HG02885 (cell line): ENCODE measurements around the gene ENAH.
A peak's percentile ranks its signal among the peaks of the same experiment; 100 is the strongest.
"Not testable (repeated sequence)": the region's sequence is repeated elsewhere in the genome, so short reads cannot be mapped to it uniquely, and the experiment has no call there.

Source experiments
- ATAC-seq: cut with Tn5 transposase; IDR thresholded peaks from one replicate; pipeline ENCODE4 v1.9.1; 2021; ENCODE audit warnings: mild to moderate bottlenecking; ENCODE audit not compliant: unreplicated experiment, poor library complexity

The ENAH gene

DNA sequence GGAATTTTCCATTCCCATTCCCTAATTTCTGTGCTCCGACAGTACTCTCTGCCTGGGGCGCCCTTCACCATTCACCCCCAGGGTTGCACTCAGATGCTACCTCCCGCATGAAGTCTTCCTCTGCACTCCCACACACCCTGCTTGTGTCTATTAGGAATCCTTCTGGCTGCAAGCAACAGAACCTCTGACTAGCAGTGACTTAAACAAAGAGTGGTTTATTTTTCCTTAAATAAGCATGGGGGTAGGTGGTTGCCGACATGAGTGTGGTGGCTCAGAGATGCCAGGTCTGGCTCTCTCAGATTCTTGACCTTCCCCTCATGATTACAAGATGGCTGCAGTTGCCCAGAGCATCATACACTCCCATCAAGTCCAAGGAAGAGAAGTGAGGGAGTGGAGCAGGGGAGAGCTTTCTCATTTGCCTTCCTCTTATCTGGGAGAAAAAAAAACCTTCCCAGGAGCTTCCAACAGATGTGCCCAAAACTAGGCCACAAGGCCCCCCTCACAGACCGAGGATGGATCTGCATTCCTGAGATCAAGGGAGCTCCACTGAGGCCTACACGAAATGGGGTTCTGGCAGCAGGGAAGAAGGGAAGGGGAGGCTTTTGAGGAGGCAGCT lies 175.5 kb downstream of the ENAH start:
- no peak for ATAC-seq

DNA sequence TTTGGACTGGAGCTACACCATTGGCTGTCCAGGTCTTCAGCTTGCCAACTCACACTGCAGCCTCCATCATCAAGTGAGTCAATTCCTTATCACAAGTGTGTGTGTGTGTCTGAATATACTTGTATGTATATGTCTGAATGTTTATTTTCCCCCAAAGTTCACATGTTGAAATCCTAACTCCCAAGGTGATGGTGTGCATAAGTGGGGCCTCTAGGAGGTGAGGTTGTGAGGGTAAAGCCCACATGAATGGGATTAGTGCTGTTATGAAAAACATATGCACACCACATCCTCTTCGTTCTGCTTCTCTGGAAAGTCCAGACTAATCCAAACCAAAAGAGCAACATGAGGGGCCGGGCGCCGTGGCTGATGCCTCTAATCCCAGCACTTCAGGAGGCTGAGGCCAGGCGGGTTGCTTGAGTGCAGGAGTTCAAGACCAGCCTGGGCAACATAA lies 176.4 kb downstream of the ENAH start:
- ATAC-seq = no peak

- ATAC-seq = no peak
These were observed 176.8 kb downstream of the ENAH start for GRCh38 chr1:225476100-225476511.

DNA sequence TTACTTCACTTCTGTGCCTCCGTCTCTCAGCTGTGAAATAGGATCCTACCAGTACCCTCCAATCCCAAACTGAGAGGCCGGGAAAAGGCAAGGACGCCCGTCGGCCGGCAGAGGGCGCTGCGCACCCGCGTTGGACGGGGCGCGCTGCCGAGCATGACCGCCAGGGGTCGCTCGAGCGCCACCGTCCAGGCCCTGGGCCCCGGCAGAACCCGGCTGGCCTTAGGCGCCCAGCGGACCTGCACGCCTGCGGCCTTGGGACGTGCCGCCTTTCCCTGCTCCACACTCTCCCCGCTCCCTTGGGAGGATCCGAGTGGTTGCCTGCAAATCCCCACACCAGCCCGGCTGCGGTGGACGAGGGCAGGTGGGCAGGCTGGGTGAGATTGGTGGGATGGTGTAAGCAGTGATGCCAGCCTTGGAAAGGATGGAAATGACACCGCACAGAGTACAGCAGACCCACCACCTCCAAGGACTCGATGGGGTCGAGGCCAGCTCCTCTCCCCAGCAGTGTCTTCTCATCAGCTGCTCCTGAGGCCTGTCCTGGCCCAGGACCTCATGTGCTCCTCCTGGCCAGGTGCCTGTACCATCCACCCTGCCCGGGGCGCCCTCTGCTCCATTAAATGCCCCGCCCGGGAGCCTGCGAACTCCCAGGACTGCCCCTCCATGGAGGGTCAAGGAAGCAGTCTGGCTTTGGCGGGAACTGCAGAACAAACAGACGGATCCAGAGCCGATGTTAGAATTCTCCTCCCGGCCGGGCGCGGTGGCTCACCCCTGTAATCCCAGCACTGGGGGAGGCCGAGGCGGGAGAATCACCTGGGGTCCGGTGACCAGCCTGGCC lies 177.7 kb downstream of the ENAH start:
- ATAC-seq = peak; percentile 86

DNA sequence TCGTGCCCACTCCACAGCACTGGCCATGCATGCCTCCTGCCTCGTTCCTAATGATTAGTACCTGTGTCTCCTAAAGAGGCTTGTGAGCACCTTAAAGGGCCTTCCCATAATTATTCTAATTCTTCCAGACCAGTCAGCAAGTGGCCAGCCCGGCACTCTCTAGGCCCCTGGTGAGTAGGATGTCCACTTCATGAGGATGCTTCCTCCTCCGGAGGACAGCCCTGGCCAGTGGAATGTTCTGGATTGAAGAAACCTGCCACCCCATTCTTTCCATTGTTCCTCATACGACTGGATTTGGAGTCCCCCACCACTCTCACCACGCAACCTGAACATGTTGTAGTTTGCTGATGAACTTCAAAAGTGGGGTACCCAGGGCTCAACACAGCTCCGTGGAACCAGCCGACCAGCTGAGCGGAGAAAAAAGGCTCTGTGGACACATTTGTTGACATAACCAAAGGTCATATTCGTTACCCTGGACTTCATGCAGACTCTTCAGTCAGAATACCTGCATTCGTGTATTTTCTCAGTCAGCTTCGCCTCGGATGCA lies 178.4 kb downstream of the ENAH start:
- no peak for ATAC-seq

GRCh38 chr1:225473676-225474438 lies 179.1 kb downstream of the ENAH start:
- not testable (repeated sequence) for ATAC-seq

GRCh38 chr1:225473266-225473665 lies 179.7 kb downstream of the ENAH start:
- ATAC-seq = not testable (repeated sequence)

- ATAC-seq = no peak
These were observed 181.2 kb downstream of the ENAH start for GRCh38 chr1:225471453-225472301.

DNA sequence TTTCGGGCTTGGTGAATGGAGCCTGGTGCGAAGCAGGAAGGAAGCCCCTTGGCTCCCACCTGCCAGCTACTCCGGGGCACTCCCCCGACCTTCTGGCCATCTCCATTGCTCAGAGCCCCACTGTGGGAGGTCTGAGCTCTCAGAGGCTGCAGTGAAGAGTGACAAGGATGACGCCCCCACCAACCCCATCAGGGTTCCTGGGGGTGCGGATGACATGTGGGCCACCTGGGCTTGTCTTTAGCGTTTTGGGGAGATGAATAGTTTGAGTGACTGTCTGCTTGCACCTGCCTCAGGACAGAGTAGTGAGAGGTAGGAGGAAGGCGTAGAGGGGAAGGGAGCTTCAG lies 181.8 kb downstream of the ENAH start:
- ATAC-seq = no peak

GRCh38 chr1:225470211-225471108 lies 182.5 kb downstream of the ENAH start:
- no peak for ATAC-seq

DNA sequence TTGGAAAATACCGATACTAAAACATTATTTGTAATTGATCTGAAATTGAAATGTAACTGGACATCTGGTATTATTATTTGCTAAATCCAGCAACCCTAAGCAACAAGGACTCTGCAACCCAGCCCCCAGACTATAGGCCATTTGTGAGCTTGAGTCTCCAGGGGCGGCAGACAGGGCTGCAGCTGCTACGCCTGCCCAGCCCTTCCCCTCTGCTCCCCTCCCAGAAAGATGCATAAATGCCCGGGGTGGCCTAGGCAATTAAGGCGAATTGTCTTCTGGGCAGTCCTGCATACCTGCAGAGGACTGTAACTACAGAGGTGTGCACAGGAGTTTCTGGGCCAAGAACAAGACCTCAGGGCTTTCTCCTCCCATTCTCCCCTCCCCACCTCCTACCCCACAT lies 183.9 kb downstream of the ENAH start:
- ATAC-seq = no peak

GRCh38 chr1:225468270-225469020 lies 184.5 kb downstream of the ENAH start:
- ATAC-seq = peak; percentile 28

GRCh38 chr1:225467193-225468020 lies 185.5 kb downstream of the ENAH start:
- ATAC-seq = peak; percentile 96

- no peak for ATAC-seq
These were observed 186.1 kb downstream of the ENAH start for GRCh38 chr1:225466848-225467192.

DNA sequence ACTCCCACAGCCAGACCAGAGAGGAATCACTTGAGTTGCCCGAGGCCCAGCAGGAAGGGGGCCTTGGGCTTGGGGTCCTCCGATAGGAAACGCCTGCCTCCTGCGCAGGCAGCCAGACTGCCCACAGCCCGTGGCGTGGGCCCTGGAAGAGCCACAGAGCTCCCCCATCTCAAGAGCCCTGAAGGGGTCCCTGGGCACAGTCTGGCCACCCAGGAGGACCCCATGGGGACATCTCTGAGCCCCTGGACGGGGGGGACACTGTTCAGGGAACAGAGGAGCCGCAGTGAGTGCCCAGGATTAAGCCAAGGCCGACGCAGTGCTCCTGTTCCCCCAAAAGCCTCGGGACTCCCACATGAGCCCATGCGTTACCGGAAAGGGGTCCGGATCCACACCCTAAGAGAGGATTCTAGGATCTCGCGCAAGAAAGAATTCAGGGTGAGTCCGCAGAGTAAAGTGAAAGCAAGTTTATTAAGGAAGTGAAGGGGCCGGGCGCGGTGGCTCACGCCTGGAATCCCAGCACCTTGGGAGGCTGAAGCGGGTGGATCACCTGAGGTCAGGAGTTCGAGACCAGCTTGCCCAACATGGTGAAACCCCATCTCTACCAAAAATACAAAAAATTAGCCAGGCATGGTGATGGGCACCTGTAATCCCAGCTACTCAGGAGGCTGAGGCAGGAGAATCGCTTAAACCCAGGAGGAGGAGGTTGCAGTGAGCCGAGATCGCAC lies 187.0 kb downstream of the ENAH start:
- no peak for ATAC-seq

DNA sequence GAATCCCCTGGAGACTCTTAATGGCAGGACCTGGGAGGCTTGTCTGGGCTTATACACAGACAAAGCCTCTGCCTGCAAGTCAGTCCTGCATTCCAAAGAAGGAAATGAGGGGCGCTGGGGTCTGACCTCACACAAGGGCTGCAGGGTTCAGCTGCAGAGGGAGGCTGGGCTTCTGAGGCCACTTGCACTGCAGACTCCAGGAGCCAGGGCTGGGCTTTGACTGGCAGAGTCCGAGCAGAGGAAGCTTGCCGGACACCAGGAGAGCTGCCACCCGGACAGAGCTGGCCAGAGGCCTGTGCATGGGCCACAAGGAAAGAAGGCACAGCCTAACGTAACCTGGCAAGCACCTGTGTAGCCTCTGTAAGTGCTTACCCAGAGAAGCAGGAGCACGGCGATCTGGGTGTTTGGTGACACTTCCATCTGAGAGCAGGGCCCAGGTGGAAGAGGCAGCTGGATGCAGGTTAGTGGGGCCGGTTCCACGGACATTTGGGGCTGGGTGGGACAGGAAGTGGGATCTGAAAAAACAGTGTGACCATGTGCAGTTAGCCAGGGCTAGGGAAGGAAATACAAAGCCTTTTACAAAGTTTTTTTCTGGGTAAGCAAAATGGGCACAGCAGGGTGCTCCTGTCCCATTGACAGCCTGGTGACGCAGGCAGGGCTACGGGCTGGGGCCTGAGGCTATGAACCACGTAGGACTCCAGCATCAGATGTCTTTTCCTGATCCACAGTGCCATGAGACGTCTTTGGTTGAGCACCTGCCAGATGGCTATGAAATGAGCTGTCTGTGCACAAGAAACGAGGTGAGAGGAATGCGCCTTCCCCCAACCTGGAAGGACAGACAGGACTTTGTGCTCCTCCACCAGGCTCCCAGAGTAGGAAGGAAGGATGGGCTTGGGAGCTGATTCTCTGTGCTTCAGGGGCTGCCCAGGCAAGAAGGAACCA lies 187.8 kb downstream of the ENAH start:
- ATAC-seq = no peak
